Pons (tissue), 1 donor: ENCODE measurements around the gene DTX1.

ENCODE experiments used
- DNase-seq: peaks from one replicate; pipeline ENCODE4 v3.0.0-alpha.2; 2016; ENCODE audit warnings: low spot score

Gene DTX1

GRCh38 chr12:113095405-113095804, 38.9 kb downstream of the DTX1 start:
- no peak for DNase-seq

- no peak for DNase-seq
Observed at GRCh38 chr12:113096675-113097461, 40.3 kb downstream of the DTX1 start.

GRCh38 chr12:113097716-113098440, 41.3 kb downstream of the DTX1 start:
- DNase-seq, result peak; percentile 86

GRCh38 chr12:113098441-113099028, 42.0 kb downstream of the DTX1 start:
- DNase-seq, result peak; percentile 70

- no peak for DNase-seq
Observed at GRCh38 chr12:113099364-113099763, 42.8 kb downstream of the DTX1 start.

- DNase-seq, result no peak
Observed at GRCh38 chr12:113099764-113100163, 43.2 kb downstream of the DTX1 start.

GRCh38 chr12:113101751-113102150, 45.2 kb downstream of the DTX1 start:
- no peak for DNase-seq

GRCh38 chr12:113102811-113103210, 46.3 kb downstream of the DTX1 start:
- DNase-seq, result no peak

GRCh38 chr12:113103756-113104450, 47.4 kb downstream of the DTX1 start:
- no peak for DNase-seq

GRCh38 chr12:113104953-113105510, 48.5 kb downstream of the DTX1 start:
- no peak for DNase-seq

- no peak for DNase-seq
Observed at GRCh38 chr12:113105606-113106271, 49.2 kb downstream of the DTX1 start.

- DNase-seq, result no peak
Observed at GRCh38 chr12:113106361-113106760, 49.8 kb downstream of the DTX1 start.

GRCh38 chr12:113108308-113108707, 51.8 kb downstream of the DTX1 start:
- no peak for DNase-seq

- no peak for DNase-seq
Observed at GRCh38 chr12:113109360-113109759, 52.8 kb downstream of the DTX1 start.

GRCh38 chr12:113109872-113110599, 53.5 kb downstream of the DTX1 start:
- DNase-seq, result no peak

- DNase-seq, result no peak
Observed at GRCh38 chr12:113111247-113111646, 54.7 kb downstream of the DTX1 start.

- no peak for DNase-seq
Observed at GRCh38 chr12:113112043-113112899, 55.7 kb downstream of the DTX1 start.

- no peak for DNase-seq
Observed at GRCh38 chr12:113113397-113113796, 56.9 kb downstream of the DTX1 start.

- no peak for DNase-seq
Observed at GRCh38 chr12:113114447-113115178, 58.1 kb downstream of the DTX1 start.
